HFF-Myc (cell line): ENCODE results near the gene DDX56.
"Not testable (repeated sequence)": the region's sequence is repeated elsewhere in the genome, so short reads cannot be mapped to it uniquely, and the experiment has no call there.

Experiments used
- DNase-seq: peaks from one replicate; pipeline ENCODE4 v3.0.0-alpha.2; 2011; ENCODE audit warnings: low read depth; ENCODE audit errors: extremely low read depth
- H3K4me3 ChIP-seq: replicated peaks from 2 replicates; pipeline ENCODE4 v1.5.1; 2011; ENCODE audit warnings: low read depth, mild to moderate bottlenecking, control low read depth, low read length
- TF ChIP-seq, protein P1 (sequence below): IDR thresholded peaks from 2 replicates; pipeline ENCODE4 v1.5.1; 2012; ENCODE audit warnings: mild to moderate bottlenecking, low read depth, low read length, control low read depth; ENCODE audit errors: missing control alignments

Gene DDX56

DNA sequence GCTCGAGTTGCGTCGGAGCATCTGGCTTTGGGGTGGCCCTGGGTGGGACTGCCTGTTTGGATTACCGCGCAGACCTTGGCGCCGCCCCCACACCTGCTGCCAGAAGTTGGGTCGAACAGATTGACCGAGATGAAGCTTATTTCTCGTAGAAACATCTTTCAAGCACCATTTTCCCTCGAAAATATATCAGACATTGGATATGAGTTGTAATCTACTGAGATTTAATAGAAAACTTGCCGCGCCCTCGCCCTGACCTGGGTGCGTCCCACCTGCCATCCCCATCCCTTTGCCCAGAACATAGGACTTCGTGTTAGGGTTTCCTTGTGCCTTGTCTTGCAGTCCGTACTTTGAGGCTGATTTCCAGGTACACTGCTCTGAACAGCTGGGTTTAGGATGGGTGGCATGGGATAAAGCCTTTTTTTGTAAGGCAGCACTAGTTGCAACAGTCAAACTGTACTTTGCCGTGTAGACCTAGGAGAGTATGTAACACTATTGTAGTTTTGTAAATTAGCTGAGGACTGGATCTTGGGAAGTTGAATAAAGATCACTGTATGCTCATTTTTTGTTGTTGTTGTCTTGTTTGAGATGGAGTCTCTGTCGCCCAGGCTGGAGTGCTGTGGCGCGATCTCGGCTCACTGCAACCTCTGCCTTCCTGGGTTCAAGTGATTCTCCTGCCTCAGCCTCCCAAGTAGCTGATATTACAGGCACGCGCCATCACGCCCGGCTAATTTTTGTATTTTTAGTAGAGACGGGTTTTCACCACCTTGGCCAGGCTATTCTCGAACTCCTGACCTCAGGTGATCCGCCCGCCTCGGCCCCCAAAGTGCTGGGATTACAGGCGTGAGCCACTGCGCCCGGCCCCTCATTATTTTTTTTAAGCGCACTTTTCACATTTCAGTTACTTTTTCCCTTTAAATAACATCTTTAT is 33.7 kb upstream of the DDX56 start:
- TF ChIP-seq, protein P1, sequence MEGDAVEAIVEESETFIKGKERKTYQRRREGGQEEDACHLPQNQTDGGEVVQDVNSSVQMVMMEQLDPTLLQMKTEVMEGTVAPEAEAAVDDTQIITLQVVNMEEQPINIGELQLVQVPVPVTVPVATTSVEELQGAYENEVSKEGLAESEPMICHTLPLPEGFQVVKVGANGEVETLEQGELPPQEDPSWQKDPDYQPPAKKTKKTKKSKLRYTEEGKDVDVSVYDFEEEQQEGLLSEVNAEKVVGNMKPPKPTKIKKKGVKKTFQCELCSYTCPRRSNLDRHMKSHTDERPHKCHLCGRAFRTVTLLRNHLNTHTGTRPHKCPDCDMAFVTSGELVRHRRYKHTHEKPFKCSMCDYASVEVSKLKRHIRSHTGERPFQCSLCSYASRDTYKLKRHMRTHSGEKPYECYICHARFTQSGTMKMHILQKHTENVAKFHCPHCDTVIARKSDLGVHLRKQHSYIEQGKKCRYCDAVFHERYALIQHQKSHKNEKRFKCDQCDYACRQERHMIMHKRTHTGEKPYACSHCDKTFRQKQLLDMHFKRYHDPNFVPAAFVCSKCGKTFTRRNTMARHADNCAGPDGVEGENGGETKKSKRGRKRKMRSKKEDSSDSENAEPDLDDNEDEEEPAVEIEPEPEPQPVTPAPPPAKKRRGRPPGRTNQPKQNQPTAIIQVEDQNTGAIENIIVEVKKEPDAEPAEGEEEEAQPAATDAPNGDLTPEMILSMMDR: no peak
- no peak for DNase-seq
- peak overlapping the region; percentile 80 for H3K4me3 ChIP-seq

DNA sequence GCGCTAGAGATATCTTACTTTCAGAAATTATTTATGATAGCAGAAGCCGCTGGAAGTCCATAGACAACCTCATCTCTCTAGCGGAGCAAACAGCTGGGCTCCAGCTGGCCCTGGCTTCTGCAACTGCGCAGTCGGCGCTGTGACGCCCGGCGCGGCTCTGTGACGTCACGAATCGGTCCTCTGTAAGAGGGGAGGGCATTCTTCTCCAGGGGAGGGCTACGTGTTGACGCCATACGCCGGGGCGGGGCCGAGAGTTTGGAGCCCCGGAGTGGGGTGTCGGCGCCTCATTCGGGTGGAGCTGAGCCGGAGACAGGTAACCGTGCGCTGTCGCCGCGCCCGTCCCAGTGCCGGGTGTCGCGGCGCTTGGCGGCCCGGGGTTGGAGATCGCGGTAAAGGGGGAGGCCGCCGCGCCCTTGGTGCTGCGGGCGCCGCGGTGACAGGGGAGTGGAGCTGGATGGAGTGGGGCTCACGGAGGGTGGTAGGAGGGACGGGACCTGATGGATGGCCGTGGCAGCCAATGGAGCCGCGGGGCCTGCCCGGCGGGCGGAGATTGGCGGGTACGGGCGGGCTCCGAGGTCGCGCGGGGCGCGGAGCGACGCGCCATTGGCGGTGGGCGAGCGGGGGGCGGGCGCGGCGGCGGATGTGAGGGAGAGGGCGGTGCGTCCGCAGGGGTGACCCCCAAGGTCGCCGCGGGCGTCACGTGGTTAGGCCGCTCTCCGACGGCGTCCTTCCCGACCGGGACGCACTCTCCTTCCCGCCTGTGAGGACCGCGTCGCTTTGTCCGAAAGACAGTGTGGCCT is 32.8 kb upstream of the DDX56 start, which contains the start of gene OGDH:
TSS of gene OGDH (plus strand) at position 287 of the 800 bp plus-strand sequence. CDS start 17,717 bp downstream, outside the sequence.
- peak within 1 kb of the TSS; percentile 80 for H3K4me3 ChIP-seq
- peak; percentile 95 for DNase-seq
- TF ChIP-seq, protein P1: no peak

DNA sequence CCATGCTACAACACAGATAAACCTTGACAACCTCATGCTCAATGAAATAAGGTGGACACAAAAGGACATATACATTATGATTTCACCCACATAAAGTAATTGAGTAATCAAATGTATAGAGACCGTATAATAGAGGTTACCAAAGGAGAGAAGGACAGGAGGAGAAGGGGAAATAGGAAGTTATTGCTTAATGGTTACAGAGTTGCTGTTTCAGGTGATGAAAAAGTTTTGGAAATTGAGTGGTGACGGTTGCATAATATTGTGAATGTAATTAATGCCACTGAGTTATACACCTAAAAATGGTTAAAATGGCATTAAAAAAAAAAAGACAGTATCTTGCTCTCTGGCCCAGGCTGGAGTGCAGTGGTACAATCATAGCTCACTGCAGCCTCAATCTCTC is 31.2 kb upstream of the DDX56 start:
- H3K4me3 ChIP-seq: no peak overlapping the region
- DNase-seq: no peak
- TF ChIP-seq, protein P1: no peak

DNA sequence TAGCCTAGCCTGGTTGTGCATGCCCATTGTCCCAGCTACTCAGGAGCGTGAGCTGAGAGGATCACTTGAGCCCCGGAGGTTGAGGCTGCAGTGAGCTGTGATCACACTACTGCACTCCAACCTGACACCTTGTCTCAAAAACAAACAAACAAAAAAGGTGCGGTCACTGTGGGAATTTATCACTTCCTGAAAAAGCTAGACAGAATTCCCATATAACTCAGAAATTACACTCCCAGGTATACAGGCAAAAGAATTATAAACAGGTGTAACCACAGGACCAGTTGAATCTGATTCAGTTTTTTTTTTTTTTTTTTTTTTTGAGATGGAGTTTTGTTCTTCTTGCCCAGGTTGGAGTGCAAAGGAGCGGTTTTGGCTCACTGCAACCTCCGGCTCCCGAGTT is 29.5 kb upstream of the DDX56 start:
- no peak overlapping the region for H3K4me3 ChIP-seq
- TF ChIP-seq, protein P1: no peak
- no peak for DNase-seq

DNA sequence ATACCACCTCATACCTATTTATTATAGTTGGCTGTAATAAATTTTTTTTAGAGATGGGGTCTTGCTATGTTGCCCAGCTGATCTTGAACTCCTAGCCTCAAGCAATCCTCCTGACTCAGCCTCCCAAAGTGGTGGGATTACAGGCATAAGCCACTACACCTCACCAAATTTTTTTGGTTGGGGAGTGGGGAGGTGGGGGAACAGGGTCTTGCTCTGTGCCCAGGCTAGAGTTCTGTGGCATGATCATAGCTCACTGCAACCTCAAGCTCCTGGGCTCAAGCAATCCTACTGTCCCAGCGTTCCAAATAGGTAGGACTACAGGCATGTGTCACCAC is 28.8 kb upstream of the DDX56 start:
- TF ChIP-seq, protein P1: no peak
- no peak overlapping the region for H3K4me3 ChIP-seq
- no peak for DNase-seq

DNA sequence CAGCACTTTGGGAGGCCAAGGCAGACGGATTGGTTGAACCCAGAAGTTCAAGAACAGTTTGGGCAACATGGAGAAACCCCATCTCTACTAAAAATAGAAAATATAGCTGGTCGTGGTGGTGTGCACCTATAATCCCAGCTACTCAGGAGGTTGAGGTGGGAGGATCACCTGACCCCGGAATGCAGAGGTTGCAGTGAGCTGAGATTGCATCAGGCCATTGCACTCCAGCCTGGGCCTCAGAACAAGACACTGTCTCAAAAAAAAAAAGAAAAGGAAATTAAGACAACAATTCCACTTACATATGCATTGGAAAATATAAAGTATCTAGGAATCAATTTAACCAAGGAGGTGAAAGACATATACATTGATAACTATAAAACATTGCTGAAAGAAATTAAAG is 25.5 kb upstream of the DDX56 start:
- TF ChIP-seq, protein P1: no peak

DNA sequence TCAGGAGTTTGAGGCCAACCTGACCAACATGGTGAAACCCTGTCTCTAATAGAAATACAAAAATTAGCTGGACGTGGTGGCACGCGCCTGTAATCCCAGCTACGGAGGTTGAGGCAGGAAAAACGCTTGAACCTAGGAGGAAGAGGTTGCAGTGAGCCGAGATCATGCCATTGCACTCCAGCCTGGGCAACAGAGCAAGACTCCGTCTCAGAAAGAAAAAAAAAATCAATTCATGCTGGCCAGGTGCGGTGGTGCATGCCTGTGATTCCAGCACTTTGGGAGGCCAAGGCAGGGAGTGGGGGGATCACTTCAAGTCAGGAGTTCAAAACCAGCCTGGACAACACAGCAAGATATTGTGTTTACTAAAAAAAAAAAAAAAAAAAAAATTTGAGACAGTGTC is 23.5 kb upstream of the DDX56 start:
- not testable (repeated sequence) for H3K4me3 ChIP-seq, DNase-seq

More for the DNA sequence above, 25.5 kb upstream of the DDX56 start:
- no peak overlapping the region for H3K4me3 ChIP-seq
- no peak for DNase-seq
